ENCODE data around the gene ARHGAP6. TPM values are rescaled to one million over a fixed set of nuclear protein-coding genes. Genes with fewer than 3 reads are reported as not detected.

Gene ARHGAP6
- total and polyA plus RNA-seq, 2 donors (not counting 3 experiments of a cell fraction or from before 2014, with no cell fraction given), result 0.69 to 0.83 TPM

GRCh38 chrX:11321986-11322385 lies 343.7 kb downstream of the ARHGAP6 start:
- Histone ChIP-seq H3K9me1 (replicated peaks; ENCODE audit: control insufficient read depth, extremely low read depth, insufficient read depth, low read length) (no peaks in the 10 kb centered on the region), H3K9me3 (replicated peaks; ENCODE audit: control insufficient read depth, insufficient read depth, low read length) (no peaks in the 10 kb centered on the region), H3K4me1 (ENCODE audit: control insufficient read depth, extremely low read depth, insufficient read depth, low read length) (no peaks in the 10 kb centered on the region), H4K20me1 (replicated peaks; ENCODE audit: control insufficient read depth, extremely low read depth, insufficient read depth, low read length) (no peaks in the 10 kb centered on the region), H2AFZ (ENCODE audit: low read depth, low read length) (no peak overlapping the region), H3K4me3 (replicated peaks in 1 of 3; ENCODE audit: insufficient read depth in 1 of 3, low read depth in 1 of 3, low read length in 3 of 3) (no peak overlapping the region), H3K27ac (ENCODE audit: insufficient read depth, low read depth, low read length) (no peak overlapping the region), H3K27me3 (ENCODE audit: control insufficient read depth in 2 of 2, insufficient read depth in 2 of 2, low read length in 2 of 2) (no peaks in the 10 kb centered on the region), H3K9ac (replicated peaks; ENCODE audit: extremely low read depth, insufficient read depth, low read length) (no peak overlapping the region), H3K4me2 (ENCODE audit: insufficient read depth, low read length) (no peak overlapping the region), H3K36me3 (ENCODE audit: control insufficient read depth in 2 of 2, extremely low read depth in 1 of 2, insufficient read depth in 2 of 2, low read length in 2 of 2) (no peaks in the 10 kb centered on the region), H3K79me2 (ENCODE audit: control insufficient read depth, insufficient read depth, low read length) (no peaks in the 10 kb centered on the region)
- no TSS peak for BruUV-seq (replicated peaks)
- CTCF ChIA-PET, result no interaction called here
- dilution Hi-C loops (cut with MboI; ENCODE audit: extremely low pct_ligation_motif_present, low sequenced_read_pairs), result no loop called here
- intact Hi-C loops (cut with micrococcal nuclease), result no loop called here
- POLR2A ChIA-PET, result no interaction called here
- TF ChIP-seq POLR2A (IDR thresholded peaks at IDR 0.05; ENCODE audit: low read depth, low read length) (no peak), JUN (IDR thresholded peaks at IDR 0.05; ENCODE audit: borderline replicate concordance, insufficient read depth, insufficient read length, low read depth) (no peak), EZH2 (IDR thresholded peaks at IDR 0.05; ENCODE audit: borderline replicate concordance, low read depth, low read length, severe bottlenecking) (no peak), POLR2AphosphoS5 (IDR thresholded peaks at IDR 0.05; ENCODE audit: insufficient read depth, low read depth, low read length) (no peak), GATA2 (IDR thresholded peaks at IDR 0.05; ENCODE audit: insufficient read depth, insufficient read length, low read depth, low read length) (no peak), MYC (IDR thresholded peaks at IDR 0.05; ENCODE audit: low read depth, low read length) (no peak), MAX (IDR thresholded peaks at IDR 0.05; ENCODE audit: insufficient read depth, insufficient read length) (no peak), FOS (IDR thresholded peaks at IDR 0.05; ENCODE audit: borderline replicate concordance, insufficient read depth, low read length) (no peak)
- TF ChIP-seq, protein P1, sequence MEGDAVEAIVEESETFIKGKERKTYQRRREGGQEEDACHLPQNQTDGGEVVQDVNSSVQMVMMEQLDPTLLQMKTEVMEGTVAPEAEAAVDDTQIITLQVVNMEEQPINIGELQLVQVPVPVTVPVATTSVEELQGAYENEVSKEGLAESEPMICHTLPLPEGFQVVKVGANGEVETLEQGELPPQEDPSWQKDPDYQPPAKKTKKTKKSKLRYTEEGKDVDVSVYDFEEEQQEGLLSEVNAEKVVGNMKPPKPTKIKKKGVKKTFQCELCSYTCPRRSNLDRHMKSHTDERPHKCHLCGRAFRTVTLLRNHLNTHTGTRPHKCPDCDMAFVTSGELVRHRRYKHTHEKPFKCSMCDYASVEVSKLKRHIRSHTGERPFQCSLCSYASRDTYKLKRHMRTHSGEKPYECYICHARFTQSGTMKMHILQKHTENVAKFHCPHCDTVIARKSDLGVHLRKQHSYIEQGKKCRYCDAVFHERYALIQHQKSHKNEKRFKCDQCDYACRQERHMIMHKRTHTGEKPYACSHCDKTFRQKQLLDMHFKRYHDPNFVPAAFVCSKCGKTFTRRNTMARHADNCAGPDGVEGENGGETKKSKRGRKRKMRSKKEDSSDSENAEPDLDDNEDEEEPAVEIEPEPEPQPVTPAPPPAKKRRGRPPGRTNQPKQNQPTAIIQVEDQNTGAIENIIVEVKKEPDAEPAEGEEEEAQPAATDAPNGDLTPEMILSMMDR (IDR thresholded peaks at IDR 0.05; ENCODE audit: extremely low read depth in 1 of 2, insufficient read depth in 1 of 2, low read depth in 1 of 2, low read length in 2 of 2), result no peak
- no peak for FAIRE-seq
- DNase-seq (ENCODE audit: low read depth, low spot score), result no peak
